Measurements from ENCODE around the gene SYT5. TPM values are rescaled to one million over a fixed set of nuclear protein-coding genes. Genes with fewer than 3 reads are reported as not detected.

Gene SYT5
- total RNA-seq, 2 experiments from 2014 or later: 0.84 TPM; not detected in 1

DNA sequence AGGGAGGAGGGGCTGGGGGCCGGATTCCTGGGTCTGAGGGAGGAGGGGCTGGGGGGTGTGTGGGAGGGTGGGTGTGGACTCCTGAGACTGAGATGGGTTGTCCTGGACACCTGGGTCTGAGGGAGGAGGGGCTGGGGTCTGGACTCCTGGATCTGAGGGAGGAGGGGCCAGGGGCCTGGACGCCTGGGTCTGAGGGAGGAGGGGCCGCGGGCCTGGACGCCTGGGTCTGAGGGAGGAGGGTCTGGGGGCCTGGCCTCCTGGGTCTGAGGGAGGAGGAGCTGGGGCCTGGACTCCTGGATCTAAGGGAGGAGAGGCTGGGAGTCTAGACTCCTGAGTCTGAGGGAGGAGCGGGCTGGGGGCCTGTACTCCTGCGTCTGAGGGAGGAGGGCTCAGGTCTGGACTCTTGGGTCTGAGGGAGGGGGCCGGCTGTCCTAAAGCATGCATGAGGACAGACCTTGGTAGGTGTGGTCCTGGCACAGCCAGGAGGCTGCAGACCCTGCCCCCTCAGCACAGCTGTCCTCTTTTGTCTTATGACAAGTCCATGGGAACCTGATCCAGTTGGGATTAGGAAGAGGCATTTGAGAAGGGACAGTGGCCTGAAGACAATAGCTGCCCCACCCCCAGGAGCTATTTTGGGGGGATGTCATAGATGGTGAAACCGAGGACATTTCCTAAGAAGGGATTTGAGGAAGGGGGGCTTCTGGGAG lies 32.4 kb downstream of the SYT5 start:
- ChIA-PET POLR2A (no interaction called here), CTCF (ENCODE audit: unreplicated experiment) (interaction anchor here (0.6 kb wide), 1 partner anchor 62 kb away, joined by 4 read pairs; no protein-coding TSS in a partner anchor)
- H3K4me3 ChIP-seq (ENCODE audit: low read depth, low read length, poor library complexity, severe bottlenecking): no peak overlapping the region
- intact Hi-C loops (cut with micrococcal nuclease; ENCODE audit: unreplicated experiment): no loop called here
- no peaks in the 10 kb centered on the region for H4K20me1 ChIP-seq (ENCODE audit: insufficient read depth, low read length)
- H3K9me3 ChIP-seq (ENCODE audit: low read length): peaks cover 7% of the 10 kb centered on the region
- H3K9me2 ChIP-seq (ENCODE audit: insufficient read depth, low read length): no peaks in the 10 kb centered on the region
- H3K4me1 ChIP-seq (ENCODE audit: insufficient read depth, low read length, poor library complexity, severe bottlenecking): peaks cover 50% of the 10 kb centered on the region
- H2AFZ ChIP-seq (ENCODE audit: low read length): no peak overlapping the region
- H3K27ac ChIP-seq (ENCODE audit: low read depth, low read length, poor library complexity, severe bottlenecking): no peak overlapping the region
- BruUV-seq (replicated peaks): no TSS peak
- H3K36me3 ChIP-seq (ENCODE audit: insufficient read depth, low read length): 0 out of 2 replicates have a peak, but pooled peaks cover 6% of the 10 kb centered on the region
- TF ChIP-seq, protein P1, sequence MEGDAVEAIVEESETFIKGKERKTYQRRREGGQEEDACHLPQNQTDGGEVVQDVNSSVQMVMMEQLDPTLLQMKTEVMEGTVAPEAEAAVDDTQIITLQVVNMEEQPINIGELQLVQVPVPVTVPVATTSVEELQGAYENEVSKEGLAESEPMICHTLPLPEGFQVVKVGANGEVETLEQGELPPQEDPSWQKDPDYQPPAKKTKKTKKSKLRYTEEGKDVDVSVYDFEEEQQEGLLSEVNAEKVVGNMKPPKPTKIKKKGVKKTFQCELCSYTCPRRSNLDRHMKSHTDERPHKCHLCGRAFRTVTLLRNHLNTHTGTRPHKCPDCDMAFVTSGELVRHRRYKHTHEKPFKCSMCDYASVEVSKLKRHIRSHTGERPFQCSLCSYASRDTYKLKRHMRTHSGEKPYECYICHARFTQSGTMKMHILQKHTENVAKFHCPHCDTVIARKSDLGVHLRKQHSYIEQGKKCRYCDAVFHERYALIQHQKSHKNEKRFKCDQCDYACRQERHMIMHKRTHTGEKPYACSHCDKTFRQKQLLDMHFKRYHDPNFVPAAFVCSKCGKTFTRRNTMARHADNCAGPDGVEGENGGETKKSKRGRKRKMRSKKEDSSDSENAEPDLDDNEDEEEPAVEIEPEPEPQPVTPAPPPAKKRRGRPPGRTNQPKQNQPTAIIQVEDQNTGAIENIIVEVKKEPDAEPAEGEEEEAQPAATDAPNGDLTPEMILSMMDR (conservative IDR thresholded peaks at IDR 0.05; ENCODE audit: low read length): no peak
- TF ChIP-seq EZH2phosphoT487 (IDR thresholded peaks at IDR 0.05; ENCODE audit: borderline replicate concordance, low read depth, low read length): no peak
- DNase-seq (ENCODE audit: low spot score): no peak
- no peaks in the 10 kb centered on the region for H3K79me2 ChIP-seq (ENCODE audit: insufficient read depth, low read depth, low read length)
- no peak overlapping the region for H3K4me2 ChIP-seq (ENCODE audit: low read length)

DNA sequence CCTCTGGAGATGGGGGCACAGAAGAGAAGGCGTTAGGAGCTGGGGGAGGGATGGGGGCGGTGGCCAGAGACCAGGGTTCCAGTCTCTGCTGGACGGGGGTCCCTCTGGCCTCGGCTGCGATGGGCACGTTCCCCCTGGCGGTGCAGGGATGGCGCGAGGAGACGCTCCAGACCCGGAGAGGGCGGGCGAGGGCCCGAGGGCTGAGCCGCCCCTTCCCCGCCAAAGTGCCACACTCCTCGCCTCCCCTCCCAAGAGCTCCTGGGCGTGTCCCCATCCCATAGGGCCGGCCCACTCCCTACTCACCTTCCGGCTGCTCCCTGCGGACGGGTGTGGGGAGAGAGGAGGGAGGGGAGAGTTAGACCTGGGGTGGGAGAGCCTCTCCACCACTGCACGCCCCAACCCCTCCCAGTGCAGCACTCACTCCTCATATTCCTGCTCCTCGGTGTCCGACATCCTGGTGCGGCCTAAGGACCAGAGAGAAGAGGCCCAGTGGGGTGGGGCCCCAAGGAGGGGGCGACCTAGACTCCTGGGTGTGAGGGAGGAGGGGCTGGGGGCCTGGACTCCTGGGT lies 33.3 kb downstream of the SYT5 start:
- no peak overlapping the region for H3K27ac ChIP-seq (ENCODE audit: low read depth, low read length, poor library complexity, severe bottlenecking)
- H3K79me2 ChIP-seq (ENCODE audit: insufficient read depth, low read depth, low read length): no peaks in the 10 kb centered on the region
- peak overlapping the region; percentile 65 for H3K4me3 ChIP-seq (ENCODE audit: low read depth, low read length, poor library complexity, severe bottlenecking)
- no peaks in the 10 kb centered on the region for H3K9me2 ChIP-seq (ENCODE audit: insufficient read depth, low read length)
- peaks cover 6% of the 10 kb centered on the region for H3K9me3 ChIP-seq (ENCODE audit: low read length)
- 0 out of 2 replicates have a peak, but pooled peaks cover 6% of the 10 kb centered on the region for H3K36me3 ChIP-seq (ENCODE audit: insufficient read depth, low read length)
- BruUV-seq (replicated peaks): no TSS peak
- intact Hi-C loops (cut with micrococcal nuclease; ENCODE audit: unreplicated experiment): no loop called here
- peak overlapping the region; percentile 76; the same call in 1 of the 2 replicates for H2AFZ ChIP-seq (ENCODE audit: low read length)
- H4K20me1 ChIP-seq (ENCODE audit: insufficient read depth, low read length): no peaks in the 10 kb centered on the region
- TF ChIP-seq, protein P1 (conservative IDR thresholded peaks at IDR 0.05; ENCODE audit: low read length): no peak
- no peak for TF ChIP-seq EZH2phosphoT487 (IDR thresholded peaks at IDR 0.05; ENCODE audit: borderline replicate concordance, low read depth, low read length)
- POLR2A ChIA-PET: no interaction called here
- peaks cover 43% of the 10 kb centered on the region for H3K4me1 ChIP-seq (ENCODE audit: insufficient read depth, low read length, poor library complexity, severe bottlenecking)
- peak; percentile 42 for DNase-seq (ENCODE audit: low spot score)
- CTCF ChIA-PET (ENCODE audit: unreplicated experiment): no interaction called here
- peak overlapping the region; percentile 76 for H3K4me2 ChIP-seq (ENCODE audit: low read length)

Measured in OCI-LY7 (cell line).